GM18505 (cell line): ENCODE data around the gene ITGA11.

ENCODE experiments used
- ATAC-seq: cut with Tn5 transposase; IDR thresholded peaks from one replicate; pipeline ENCODE4 v1.9.1; 2021; ENCODE audit not compliant: unreplicated experiment
- POLR2A ChIP-seq: IDR thresholded peaks from 4 replicates; pipeline ENCODE4 v1.6.1; 2011; ENCODE audit warnings: borderline replicate concordance; ENCODE audit not compliant: insufficient read depth, insufficient read length; ENCODE audit errors: extremely low read depth

ITGA11 gene

DNA sequence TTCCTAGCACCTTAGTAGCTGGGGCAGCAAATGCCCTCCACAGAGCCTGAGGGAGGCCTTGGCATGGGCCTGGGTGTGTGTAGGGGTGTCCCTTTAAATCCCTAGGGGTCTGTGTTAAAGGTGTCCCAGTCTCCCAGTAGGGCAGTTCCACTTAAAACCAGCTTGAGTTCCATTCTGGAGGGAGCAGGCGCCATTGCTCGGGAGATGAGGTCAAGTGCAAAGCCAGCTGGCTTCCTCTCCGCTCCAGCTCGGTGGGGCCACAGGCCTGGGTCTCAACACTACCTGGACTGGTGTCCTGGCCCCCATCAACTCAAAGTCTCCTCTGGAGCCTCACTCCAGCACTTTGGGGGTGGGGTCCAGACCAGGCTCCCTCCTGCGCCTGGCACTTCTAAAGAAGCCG, 129.2 kb downstream of the ITGA11 start:
- TF ChIP-seq POLR2A: no peak
- no peak for ATAC-seq

DNA sequence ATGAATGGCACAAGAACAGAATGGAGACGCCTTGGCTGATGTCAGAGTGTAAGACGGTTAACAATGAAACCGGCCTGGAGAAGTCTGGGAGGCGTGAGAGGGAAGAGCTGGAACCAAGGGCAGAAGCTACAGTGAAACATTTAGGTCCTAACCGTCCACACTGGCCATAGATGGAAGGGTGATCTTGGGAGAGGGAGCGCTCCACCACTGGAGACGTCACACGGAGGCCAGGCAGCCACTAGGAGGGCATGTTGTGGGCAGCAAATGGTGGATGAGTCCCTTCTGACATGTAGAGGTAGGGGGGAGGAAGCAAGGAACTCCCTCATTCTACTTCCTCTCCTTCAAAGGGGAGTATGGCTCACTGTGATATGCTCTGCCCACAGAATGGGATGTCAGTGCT, 130.7 kb downstream of the ITGA11 start:
- no peak for TF ChIP-seq POLR2A
- no peak for ATAC-seq

GRCh38 chr15:68300115-68300940, 131.6 kb downstream of the ITGA11 start:
- no peak for ATAC-seq
- no peak for TF ChIP-seq POLR2A

- no peak for TF ChIP-seq POLR2A
- no peak for ATAC-seq
Observed at GRCh38 chr15:68299436-68299835, 132.5 kb downstream of the ITGA11 start.

DNA sequence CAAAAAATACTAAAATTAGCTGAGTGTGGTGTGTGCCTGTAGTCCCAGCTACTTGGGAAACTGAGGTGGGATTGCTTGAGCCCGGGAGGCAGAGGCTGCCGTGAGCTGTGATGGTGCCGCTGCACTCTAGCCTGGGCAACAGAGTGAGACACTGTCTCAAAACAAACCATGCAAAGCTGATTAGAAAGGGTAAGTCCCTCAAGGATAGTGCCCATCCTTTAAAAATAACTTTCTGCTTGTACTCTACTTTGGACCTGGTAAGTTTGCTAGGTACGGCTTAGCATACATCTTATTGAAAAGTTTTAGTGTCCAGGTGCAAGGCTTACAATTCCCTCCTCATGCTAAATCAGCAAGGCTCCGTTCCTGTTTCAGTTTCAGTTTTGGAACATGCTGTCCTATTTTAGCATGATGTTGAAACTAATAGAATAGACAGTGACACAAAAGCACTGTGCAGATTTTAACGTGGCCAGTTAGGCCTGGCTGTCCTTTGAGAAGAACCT, 133.0 kb downstream of the ITGA11 start:
- peak; percentile 77 for ATAC-seq
- no peak for TF ChIP-seq POLR2A

- ATAC-seq: no peak
- no peak for TF ChIP-seq POLR2A
Observed at GRCh38 chr15:68298336-68298735, 133.6 kb downstream of the ITGA11 start.

DNA sequence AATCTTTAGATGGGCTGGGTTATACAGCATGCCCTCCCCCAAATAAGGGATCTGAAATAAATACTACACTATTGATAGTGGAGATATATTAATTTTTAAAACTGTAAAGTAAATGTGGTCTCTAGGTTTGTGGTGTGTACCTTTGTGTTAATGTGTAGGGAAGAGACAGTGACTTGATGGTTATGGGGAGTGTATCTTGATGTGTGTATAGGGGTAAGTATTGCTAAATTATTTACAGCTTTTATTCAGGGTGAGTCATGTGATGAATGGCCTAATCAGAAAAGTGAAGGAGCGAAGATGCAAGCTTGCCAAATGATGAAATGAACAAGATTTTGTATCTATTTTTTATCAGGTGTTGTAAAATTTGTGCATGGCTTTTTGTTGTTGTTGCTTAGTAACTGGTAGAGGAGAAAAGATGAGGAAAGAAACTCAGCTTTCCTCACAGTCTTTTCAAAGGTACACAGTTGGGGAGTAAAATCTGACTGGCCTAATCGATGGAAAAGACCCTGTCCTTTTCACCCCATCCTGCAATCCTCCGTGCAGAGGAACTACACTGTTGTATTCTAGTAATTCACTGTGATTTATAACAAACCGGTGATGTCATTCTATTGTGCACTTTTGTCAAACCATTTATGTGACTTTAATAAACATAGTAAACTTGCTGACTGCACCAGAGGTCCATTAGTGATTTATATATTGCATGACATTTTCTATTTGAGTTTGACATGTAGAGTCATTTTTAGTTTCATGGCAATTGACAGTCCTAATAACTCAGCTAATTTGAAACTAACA, 136.8 kb downstream of the ITGA11 start:
- TF ChIP-seq POLR2A: no peak
- ATAC-seq: no peak

- TF ChIP-seq POLR2A: no peak
- ATAC-seq: no peak
Observed at GRCh38 chr15:68292967-68293366, 139.0 kb downstream of the ITGA11 start.

DNA sequence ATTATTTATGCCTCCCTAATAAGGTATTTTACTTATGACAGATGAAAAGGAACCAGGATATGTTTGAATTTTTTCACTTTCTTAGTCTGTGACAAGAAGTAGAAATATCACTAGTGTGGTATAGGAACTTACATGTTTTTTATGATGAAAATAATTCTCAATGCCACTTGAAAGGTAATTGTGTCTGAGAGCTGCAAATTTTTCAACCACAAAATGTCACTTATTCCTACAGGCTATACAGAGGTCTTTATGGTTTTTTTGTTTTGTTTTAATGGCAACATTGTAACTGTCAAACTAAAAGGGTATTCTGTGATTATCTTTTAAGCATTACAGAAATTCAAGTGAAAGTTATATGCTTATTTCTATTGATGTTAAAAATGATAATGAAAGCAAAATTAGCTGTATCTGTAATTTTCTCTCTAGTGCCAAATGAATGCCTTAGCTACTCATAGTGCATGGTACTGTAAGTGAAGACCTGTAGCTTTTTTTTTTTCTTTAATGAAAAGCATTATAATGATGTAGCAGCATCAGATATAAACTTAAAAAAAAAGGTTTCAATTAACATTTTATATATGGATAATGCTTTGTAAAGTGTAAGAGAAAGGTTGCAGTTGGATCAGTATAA, 139.7 kb downstream of the ITGA11 start:
- TF ChIP-seq POLR2A: no peak
- ATAC-seq: no peak

GRCh38 chr15:68290715-68291114, 141.2 kb downstream of the ITGA11 start:
- TF ChIP-seq POLR2A: no peak
- ATAC-seq: no peak

- ATAC-seq: no peak
- no peak for TF ChIP-seq POLR2A
Observed at GRCh38 chr15:68289621-68290352, 142.2 kb downstream of the ITGA11 start.

GRCh38 chr15:68289057-68289456, 142.9 kb downstream of the ITGA11 start:
- ATAC-seq: no peak
- TF ChIP-seq POLR2A: no peak

GRCh38 chr15:68286256-68286655, 145.7 kb downstream of the ITGA11 start:
- no peak for ATAC-seq
- no peak for TF ChIP-seq POLR2A
